Pancreas (tissue), 10 donors: ENCODE measurements around the gene CNIH2. TPM values are rescaled to one million over a fixed set of nuclear protein-coding genes. Genes with fewer than 3 reads are reported as not detected.

ENCODE experiments used
- ATAC-seq, 4 donors: fragments of 200-7000 bp; cut with Tn5 transposase; one replicate each; pipeline versions ENCODE4 v1.8.0 to v1.9.1; 2020; ENCODE audit warnings: mild to moderate bottlenecking in 4 of 4, moderate library complexity in 4 of 4
- DNase-seq, 6 donors: peaks; one replicate each; pipeline ENCODE4 v3.0.0-alpha.2; 2020
- FAIRE-seq: peaks from 2 replicates; lab custom pipeline; 2012; peaks lifted over from hg19 to GRCh38; lab: Jason Lieb, UNC
- H3K27ac ChIP-seq, 4 donors: fragments of 200-600 bp; sonication (generic); 1 replicate in 3 of 4; 2 replicates in 1 of 4; pipeline versions ENCODE4 v1.5.0 to v1.8.0; 2020
- H3K27me3 ChIP-seq, 4 donors: fragments of 200-600 bp; one replicate each; pipeline ENCODE4 v1.8.0; 2021
- H3K36me3 ChIP-seq, 3 donors: fragments of 200-600 bp; sonication (generic) in 1 of 3; one replicate each; pipeline versions ENCODE4 v1.5.0 to v1.8.0; 2020 to 2021
- H3K4me1 ChIP-seq, 3 donors: fragments of 200-600 bp; one replicate each; pipeline ENCODE4 v1.8.0; 2021
- H3K4me3 ChIP-seq, 4 donors: fragments of 200-600 bp; sonication (generic) in 2 of 4; one replicate each; pipeline versions ENCODE4 v1.5.0 to v1.8.0; 2020 to 2021
- H3K9me3 ChIP-seq, 4 donors: fragments of 200-600 bp; one replicate each; pipeline ENCODE4 v1.8.0; 2021
- CTCF ChIP-seq, 4 donors: fragments of 200-600 bp; sonication (generic) in 3 of 4; IDR thresholded peaks; one replicate each; pipeline versions ENCODE4 v1.5.0 to v1.8.0; 2021; ENCODE audit warnings: antibody characterized with exemption in 4 of 4
- WGBS, 2 donors: extraction: QIAGEN DNeasy Blood & Tissue Kit; methylation state at CpG; one replicate each; pipeline ENCODE4 v1.1.7; 2013; 5-methylcytosine and 5-hydroxymethylcytosine counted together
- intact Hi-C, 3 donors: fragments of 100-400 bp; cut with DNase I; formaldehyde crosslinking; loops; one replicate each; pipeline versions ENCODE4 v1.11.1 to v1.14.2; 2022
- polyA plus RNA-seq, 2 donors: library from polyadenylated mRNA; stranded (reverse); fragments of 200-250 nt; gene quantifications; one replicate each; pipeline ENCODE4 v1.2.3, GENCODE V29; 2013
- total RNA-seq, 6 donors: library from RNA; stranded (reverse); fragmentation: NEBNext Ultra II Directional in 4 of 6; extraction: Animal tissue kit (Norgen Biotek cat#: 25700) in 4 of 6; gene quantifications; one replicate each; pipeline versions ENCODE4 v1.2.1 to v1.2.4, GENCODE V29; 2021 to 2023
- donor health status: healthy with polysubstance abuse.
- donor health status: DM: no; HTN: no; CAD: no; lungs with moderate emphysema.
- donor health status: DM: no; HTN: no; CAD: no.
- donor health status: control.
- donor health status: control.
- donor health status: Bipolar disorder and iron deficiency.
- donor health status: DM: yes; HTN: yes; CAD: no.
- donor health status: DM: no; HTN: no; CAD: no.
- donor health status: DM: no; HTN: no; CAD: no.
- donor health status: DM: yes; HTN: yes; CAD: no.

The CNIH2 gene
- total and polyA plus RNA-seq, 8 donors = 0.83 to 34.3 (median 3.8) TPM

DNA sequence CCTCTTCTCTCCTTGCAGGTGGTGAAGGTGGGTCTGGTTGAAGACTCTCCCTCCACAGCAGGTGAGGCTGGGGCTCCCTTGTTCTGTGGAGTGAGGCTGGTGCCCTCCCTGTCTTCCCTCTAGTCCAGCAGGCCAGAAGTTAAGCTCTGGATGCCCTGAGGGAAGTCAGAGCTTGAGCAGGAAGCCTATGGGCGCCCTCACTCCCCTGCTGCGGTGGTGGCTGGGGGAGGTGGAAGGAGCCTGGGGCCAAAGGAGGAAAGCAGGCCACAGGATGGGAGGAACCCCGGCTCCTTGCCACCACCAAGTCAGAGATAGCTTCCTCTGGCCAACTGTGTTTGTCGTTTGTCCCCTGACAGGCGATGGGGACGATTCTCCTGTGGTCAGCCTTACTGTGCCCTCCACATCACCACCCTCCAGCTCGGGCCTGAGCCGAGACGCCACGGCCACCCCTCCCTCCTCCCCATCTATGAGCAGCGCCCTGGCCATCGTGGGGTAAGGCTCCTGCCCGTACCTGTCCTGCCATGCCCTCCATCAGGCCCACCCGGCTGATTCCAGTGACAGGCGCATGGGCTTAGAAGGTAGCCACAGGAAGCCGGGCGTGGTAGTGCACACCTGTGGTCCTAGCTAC, 39.1 kb upstream of the CNIH2 start:
- no peak for ATAC-seq
- Histone ChIP-seq H3K4me1 (no peaks in the 10 kb centered on the region), H3K27me3 (no peaks in the 10 kb centered on the region), H3K4me3 (no peak overlapping the region), H3K36me3 (peaks cover 0 to 37% (median 10%) of the 10 kb centered on the region in 3 donors), H3K9me3 (no peaks in the 10 kb centered on the region), H3K27ac (no peak overlapping the region)
- no peak for FAIRE-seq
- no peak for TF ChIP-seq CTCF (IDR thresholded peaks at IDR 0.05)
- no peak for DNase-seq
- intact Hi-C loops = no loop called here
- WGBS, 2 donors = 93 to 94% methylated on average over 17 of the region's 17 CpGs

DNA sequence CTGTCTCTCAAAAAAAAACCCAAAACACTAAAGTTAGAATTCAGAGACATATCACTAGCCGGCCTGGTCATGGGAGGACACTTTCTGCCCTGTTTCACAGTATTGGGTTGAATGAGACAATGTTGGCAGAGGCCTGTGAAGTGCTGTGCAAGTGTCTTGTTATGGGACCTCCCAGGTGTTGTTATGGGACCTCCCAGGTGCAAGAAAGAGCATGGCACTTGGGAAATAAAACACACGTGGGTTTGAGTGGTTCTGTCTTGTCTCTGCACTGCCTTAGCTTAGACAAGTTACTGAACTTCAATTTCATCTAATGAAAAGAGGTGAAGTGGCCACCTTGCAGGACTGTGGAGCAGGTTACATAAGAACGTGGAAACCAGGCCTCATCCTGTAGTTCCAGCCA, 38.5 kb upstream of the CNIH2 start:
- Histone ChIP-seq H3K4me1 (no peaks in the 10 kb centered on the region), H3K4me3 (no peak overlapping the region), H3K9me3 (no peaks in the 10 kb centered on the region), H3K36me3 (peaks cover 0 to 31% (median 7%) of the 10 kb centered on the region in 3 donors), H3K27ac (no peak overlapping the region), H3K27me3 (no peaks in the 10 kb centered on the region)
- no peak for ATAC-seq
- TF ChIP-seq CTCF (IDR thresholded peaks at IDR 0.05) = no peak
- FAIRE-seq = no peak
- no peak for DNase-seq
- WGBS, 2 donors = 79 to 81% methylated on average over 3 of the region's 3 CpGs
- intact Hi-C loops = no loop called here

GRCh38 chr11:66239998-66240780, 37.8 kb upstream of the CNIH2 start:
- FAIRE-seq (no peak), DNase-seq (no peak), ATAC-seq (no peak)
- no peaks in the 10 kb centered on the region for H3K27me3 ChIP-seq
- WGBS, 2 donors = 89 to 93% methylated on average over 25 of the region's 25 CpGs
- H3K9me3 ChIP-seq = no peaks in the 10 kb centered on the region
- H3K36me3 ChIP-seq = peaks cover 0 to 31% (median 7%) of the 10 kb centered on the region in 3 donors
- intact Hi-C loops = no loop called here
- TF ChIP-seq CTCF (IDR thresholded peaks at IDR 0.05) = no peak
- H3K4me1 ChIP-seq = no peaks in the 10 kb centered on the region
- no peak overlapping the region for H3K27ac ChIP-seq
- no peak overlapping the region for H3K4me3 ChIP-seq

- H3K4me1 ChIP-seq = no peaks in the 10 kb centered on the region
- WGBS, 2 donors = 93 to 94% methylated on average over 9 of the region's 9 CpGs
- H3K4me3 ChIP-seq = no peak overlapping the region
- H3K36me3 ChIP-seq = peaks cover 0 to 27% (median 7%) of the 10 kb centered on the region in 3 donors
- H3K9me3 ChIP-seq = no peaks in the 10 kb centered on the region
- no peaks in the 10 kb centered on the region for H3K27me3 ChIP-seq
- no peak for DNase-seq
- intact Hi-C loops = no loop called here
- TF ChIP-seq CTCF (IDR thresholded peaks at IDR 0.05) = no peak
- no peak overlapping the region for H3K27ac ChIP-seq
- ATAC-seq = no peak
- no peak for FAIRE-seq
Measured at GRCh38 chr11:66240781-66241136, 37.2 kb upstream of the CNIH2 start.
